ENCODE results near the gene APOC1.
"Not testable (repeated sequence)": the region's sequence is repeated elsewhere in the genome, so short reads cannot be mapped to it uniquely, and the experiment has no call there.

APOC1 gene

GRCh38 chr19:44912854-44913253 lies 1.6 kb upstream of the APOC1 start:
- no peak for DNase-seq (ENCODE audit: low read depth in 2 of 2)

GRCh38 chr19:44913512-44914432 lies 636 bp upstream of the APOC1 start:
- DNase-seq (ENCODE audit: low read depth in 2 of 2), result not testable (repeated sequence)

DNA sequence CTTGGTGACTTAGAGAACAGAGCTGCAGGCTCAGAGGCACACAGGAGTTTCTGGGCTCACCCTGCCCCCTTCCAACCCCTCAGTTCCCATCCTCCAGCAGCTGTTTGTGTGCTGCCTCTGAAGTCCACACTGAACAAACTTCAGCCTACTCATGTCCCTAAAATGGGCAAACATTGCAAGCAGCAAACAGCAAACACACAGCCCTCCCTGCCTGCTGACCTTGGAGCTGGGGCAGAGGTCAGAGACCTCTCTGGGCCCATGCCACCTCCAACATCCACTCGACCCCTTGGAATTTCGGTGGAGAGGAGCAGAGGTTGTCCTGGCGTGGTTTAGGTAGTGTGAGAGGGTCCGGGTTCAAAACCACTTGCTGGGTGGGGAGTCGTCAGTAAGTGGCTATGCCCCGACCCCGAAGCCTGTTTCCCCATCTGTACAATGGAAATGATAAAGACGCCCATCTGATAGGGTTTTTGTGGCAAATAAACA lies 9.9 kb downstream of the APOC1 start:
- no peak for DNase-seq (ENCODE audit: low read depth in 2 of 2)

GRCh38 chr19:44925114-44925891 lies 10.9 kb downstream of the APOC1 start:
- DNase-seq (ENCODE audit: low read depth in 2 of 2), result no peak

GRCh38 chr19:44926245-44927077 lies 12.1 kb downstream of the APOC1 start:
- DNase-seq (ENCODE audit: low read depth in 2 of 2), result not testable (repeated sequence)

DNA sequence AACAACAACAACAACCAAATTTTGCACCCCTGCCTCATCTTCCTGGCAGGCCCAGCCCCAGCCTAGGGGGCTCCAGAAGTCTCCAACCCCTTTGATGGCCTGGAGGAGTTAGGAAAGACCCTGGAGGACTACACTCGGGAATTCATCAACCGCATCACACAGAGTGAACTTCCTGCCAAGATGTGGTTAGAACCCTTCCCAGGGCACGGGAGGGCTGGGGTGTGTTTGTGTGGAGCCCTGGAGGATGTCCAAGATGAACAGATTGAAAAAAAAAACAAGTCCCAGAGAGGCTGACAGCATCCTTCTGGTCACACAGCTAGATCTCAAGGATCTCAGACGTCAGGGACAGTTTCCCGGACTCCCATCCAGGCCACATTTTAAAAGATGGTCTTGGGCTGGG lies 13.3 kb downstream of the APOC1 start:
- no peak for DNase-seq (ENCODE audit: low read depth in 2 of 2)

- no peak for DNase-seq (ENCODE audit: low read depth in 2 of 2)
Observed at GRCh38 chr19:44930088-44930487, 15.7 kb downstream of the APOC1 start.

DNA sequence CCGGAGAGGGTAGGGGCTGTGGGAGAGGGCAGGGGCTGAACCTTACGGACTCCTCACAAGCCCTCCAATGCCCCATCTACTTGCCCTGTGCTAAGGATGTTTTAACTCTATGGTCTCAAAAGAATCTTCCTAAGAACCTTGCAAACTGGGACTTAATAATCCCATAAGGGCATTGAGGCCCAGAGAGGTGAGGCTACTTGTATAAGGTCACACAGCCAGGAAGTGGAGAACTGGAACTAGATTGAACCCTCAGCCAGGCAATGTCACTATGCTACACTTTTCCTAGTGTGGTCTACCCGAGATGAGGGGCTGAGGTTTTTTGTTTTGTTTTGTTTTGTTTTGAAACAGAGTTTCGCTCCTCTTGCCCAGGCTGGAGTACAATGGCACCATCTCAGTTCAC lies 17.1 kb downstream of the APOC1 start:
- DNase-seq (ENCODE audit: low read depth in 2 of 2), result no peak

DNA sequence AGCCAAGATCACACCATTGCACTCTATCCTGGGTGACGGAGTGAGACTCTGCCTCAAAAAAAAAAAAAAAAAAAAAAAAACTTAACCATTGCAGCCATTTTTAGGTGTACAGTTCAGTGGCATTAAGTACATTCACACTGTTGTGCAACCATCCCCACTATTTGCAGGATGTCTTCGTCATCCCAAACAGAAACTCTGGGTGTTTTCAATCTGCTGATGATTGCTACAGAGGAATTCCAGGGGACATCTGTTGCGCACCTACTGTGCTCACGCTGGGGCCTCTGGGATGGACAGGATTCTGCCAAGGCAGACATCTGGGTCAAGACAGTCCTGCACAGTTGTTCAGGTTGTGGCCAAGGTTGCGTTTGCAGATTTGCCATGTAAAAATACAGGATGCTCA lies 25.3 kb downstream of the APOC1 start:
- DNase-seq (ENCODE audit: low read depth in 2 of 2), result no peak

DNA sequence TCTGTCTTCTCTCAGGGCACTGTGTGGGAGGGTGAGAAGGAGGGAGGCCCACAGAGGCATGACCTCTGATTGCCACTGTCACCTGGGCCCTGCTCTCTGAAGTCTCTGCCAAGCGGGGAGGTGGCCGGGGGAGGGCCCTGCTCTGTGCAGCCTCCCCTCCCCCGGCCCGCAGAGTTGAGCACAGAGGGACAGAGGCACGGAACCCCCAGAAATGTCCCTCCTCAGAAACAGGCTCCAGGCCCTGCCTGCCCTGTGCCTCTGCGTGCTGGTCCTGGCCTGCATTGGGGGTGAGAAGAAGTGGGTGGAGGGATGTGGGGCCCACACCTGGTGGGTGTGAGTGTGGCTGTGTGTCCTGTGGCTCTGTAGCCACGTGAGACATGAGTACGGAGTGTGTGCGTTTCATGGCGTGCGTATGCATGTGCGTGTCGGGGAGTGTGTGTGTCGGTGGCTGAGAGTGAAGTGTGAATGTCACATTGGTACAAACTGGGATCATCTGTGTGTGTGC lies 27.7 kb downstream of the APOC1 start, which contains the start of gene APOC4:
Gene APOC4, plus strand, starts transcription at position 171 of the 505 bp plus-strand sequence. Its CDS starts 41 bp downstream, at position 212.
- no peak for DNase-seq (ENCODE audit: low read depth in 2 of 2)

DNA sequence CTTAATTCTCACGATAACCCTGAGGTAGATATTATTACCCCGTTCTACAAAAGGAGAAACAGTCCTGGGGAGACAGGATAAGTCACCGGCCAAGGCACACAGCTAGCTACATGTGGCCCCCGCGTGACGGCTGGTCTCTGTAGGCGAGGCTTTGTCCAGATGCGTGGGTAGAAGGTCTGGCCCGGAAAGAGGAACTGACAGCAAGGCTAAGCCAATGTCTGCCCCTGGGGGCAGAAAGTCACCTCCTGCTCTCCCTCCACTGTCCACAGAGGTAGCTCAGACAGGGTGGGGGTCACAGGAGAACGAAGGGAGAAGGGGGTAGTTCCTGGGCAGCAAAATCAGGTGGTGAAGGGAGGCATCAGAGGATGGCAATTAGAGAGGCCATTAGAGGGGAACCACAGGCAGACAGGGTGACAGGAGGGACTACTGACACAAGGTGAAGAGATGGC lies 29.4 kb downstream of the APOC1 start:
- DNase-seq (ENCODE audit: low read depth in 2 of 2), result no peak

GRCh38 chr19:44947041-44947581 lies 32.7 kb downstream of the APOC1 start:
- no peak for DNase-seq (ENCODE audit: low read depth in 2 of 2)

GRCh38 chr19:44948237-44948636 lies 33.8 kb downstream of the APOC1 start:
- no peak for DNase-seq (ENCODE audit: low read depth in 2 of 2)

DNA sequence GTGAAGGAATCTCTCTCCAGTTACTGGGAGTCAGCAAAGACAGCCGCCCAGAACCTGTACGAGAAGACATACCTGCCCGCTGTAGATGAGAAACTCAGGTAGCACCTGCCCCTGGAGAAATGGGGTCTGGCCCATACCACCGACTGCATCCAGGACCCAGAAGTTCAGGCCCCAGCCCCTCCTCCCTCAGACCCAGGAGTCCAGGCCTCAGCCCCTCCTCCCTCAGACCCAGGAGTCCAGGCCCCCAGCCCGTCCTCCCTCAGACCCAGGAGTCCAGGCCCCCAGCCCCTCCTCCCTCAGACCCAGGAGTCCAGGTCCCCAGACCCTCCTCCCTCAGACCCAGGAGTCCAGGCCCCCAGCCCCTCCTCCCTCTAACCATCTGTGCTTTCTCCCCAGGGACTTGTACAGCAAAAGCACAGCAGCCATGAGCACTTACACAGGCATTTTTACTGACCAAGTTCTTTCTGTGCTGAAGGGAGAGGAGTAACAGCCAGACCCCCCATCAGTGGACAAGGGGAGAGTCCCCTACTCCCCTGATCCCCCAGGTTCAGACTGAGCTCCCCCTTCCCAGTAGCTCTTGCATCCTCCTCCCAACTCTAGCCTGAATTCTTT lies 34.5 kb downstream of the APOC1 start:
- no peak for DNase-seq (ENCODE audit: low read depth in 2 of 2)

DNA sequence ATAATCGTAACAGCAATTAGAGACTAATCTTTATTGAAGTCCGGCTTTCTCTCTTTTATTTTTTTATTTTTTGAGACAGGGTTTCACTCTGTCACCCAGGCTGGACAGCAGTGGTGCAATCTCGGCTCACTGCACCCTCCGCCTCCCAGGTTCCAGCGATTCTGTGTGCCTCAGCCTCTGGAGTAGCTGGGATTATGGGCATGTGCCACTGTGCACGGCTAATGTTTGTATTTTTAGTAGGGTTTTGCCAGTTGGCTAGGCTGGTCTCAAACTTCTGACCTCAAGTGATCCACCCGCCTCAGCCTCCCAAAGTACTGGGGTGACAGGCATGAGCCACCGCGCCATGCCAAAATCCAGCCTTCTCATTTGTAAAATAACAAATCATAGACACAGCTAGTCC lies 35.1 kb downstream of the APOC1 start:
- no peak for DNase-seq (ENCODE audit: low read depth in 2 of 2)

DNA sequence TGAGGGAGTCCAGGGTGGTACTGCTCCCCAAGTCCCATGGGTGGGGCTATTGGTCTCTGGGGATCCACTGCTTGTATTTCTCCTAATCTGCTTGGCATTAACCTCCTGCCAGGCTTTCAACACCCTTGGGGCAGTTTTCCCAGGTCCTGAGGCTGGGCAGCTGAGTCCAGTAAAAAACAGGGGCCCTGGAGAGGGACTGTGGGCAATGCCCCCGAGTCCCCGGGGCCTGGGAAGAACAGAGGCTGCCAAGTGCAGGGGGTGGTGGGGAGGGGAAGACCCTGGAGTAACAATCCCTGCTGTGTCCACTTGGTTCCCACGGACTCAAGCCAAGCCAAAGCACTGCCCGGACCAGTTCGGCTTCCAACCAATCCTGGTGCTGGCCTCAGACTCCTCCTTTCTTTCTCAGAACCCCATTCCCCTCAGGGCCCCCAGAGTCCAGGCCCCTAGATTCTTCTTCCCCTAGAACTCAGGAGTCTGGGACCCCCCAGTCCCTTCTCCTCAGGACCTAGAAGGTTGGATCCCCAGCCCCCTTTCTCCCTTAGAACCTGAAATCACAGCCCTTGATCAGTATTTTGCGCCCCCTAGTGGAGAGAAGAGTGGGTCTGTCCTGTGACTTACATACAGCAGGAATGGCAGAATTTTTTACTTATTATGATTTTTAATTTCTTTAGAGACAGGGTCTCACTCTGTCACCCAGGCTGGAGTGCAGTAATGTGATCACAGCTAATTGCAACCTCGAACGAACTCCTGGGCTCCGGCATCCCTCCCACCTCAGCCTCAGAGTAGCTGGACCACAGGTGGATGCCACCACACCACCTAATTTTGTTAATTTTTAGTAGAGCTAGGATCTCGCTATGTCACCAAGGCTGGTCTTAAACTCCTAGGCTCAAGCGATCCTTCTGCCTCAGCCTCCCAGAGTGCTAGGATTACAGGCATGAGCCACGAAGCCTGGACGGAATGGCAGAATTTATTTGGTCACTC lies 37.1 kb downstream of the APOC1 start:
- peak; percentile 15 to 34 for DNase-seq (ENCODE audit: low read depth in 2 of 2)

DNA sequence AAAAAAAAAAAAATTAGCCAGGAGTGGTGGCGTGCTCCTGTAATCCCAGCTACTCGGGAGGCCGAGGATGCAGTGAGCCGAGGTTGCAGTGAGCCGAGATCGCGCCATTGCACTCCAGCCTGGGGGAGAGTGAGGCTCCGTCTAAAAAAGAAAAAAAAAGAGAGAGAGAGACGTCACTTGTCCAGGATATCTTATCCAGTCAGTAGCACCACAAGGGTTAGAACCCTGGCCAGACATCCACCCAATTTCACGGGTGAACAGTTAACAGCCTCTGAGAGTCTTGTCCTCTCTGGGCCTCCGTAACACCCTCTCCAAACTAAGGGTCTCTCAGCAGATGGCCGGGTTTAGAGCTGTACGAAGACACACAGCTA lies 39.9 kb downstream of the APOC1 start:
- DNase-seq (ENCODE audit: low read depth in 2 of 2), result no peak

DNA sequence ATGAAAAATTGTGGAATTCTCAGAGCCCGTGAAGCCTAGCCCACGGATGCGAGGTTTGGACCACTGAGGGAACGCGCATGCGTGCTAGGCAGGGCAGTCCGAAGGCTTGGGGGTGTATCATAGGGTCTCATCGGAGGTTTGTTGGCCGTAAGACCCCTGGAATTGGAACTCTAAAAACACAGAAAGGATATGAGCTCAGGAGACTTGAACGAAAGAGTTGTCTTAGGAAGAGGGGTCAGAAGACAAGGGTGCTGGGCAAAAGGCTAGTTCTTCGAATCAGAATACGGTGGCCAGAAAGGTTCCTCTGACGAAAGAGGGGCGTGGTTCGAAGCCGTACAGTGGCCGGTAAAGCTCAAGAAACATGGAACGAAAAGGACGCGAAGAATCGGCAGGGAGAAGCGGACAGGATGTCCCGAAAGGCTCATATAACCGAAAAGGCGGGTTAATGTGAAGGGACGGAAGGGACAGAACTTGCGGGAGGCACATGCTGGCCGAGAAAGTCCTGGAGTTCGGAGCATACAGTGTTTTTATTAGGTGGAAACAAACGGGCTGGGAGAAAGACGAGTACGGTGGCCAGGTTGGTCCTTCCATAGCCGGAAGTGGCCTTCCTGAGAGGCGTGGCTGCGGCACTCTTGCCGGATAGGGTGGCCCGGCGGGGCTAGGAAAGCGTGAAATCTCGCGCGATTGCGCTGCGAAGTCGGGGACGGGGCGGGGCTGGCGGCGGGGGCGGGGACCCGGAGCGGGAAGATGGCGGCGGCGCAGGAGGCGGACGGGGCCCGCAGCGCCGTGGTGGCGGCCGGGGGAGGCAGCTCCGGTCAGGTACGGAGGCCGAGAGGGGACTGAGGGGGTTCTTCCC lies 40.5 kb downstream of the APOC1 start, which contains the start of gene CLPTM1:
Gene CLPTM1, plus strand, starts transcription at position 732 of the 856 bp plus-strand sequence. Its CDS starts 16 bp downstream, at position 748.
- DNase-seq (ENCODE audit: low read depth in 2 of 2), result peak; percentile 94 to 95
